NCI-H2081 (cell line): ENCODE measurements around the gene DNAJC5G.
A peak's percentile ranks its signal among the peaks of the same experiment; 100 is the strongest.
"Not testable (repeated sequence)": the region's sequence is repeated elsewhere in the genome, so short reads cannot be mapped to it uniquely, and the experiment has no call there.

Experiments
- DNase-seq, 2 experiments: peaks; one replicate each; lab custom pipeline; 2025; lab: John Stamatoyannopoulos, UW

Gene DNAJC5G

DNA sequence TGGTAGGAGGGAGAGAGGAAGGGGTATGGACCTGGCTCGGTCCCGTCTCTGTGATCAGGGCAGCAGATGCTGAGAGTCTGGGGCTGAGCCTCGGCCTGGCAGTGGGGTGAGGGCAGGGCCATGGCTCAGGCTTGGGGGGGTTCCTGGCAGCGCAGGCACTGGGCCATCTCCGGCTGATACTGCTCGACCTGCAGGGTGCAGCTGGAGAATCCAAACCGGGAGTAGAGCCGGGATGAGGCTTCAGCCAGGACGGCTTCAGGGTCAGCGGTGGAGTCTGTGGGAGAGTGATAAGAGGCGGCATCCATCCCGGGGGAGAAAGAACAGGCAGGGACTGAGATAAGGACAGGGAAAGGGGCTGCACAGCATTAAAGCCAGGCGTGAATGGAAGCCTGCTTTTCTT, 20.0 kb upstream of the DNAJC5G start:
- no peak for DNase-seq

DNA sequence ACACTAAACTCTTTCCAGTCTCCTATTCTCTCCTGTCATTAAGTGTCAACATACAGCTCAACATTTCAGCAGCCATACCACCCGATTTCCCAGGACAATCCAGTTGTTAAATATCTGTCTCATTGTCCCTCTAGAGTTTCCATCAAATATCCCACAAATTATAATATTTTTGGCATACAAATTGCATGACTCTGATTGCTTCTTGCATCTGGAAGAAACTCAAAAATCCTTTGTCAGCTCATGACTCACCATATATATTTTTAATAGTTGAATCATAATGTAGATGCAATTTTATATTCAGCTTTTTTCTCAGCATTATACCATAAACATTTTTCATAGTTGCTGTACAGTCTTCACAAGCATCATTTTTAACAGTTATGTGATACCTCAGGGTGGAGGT, 19.6 kb upstream of the DNAJC5G start:
- no peak for DNase-seq

- DNase-seq = no peak
Measured at GRCh38 chr2:27256855-27257454, 18.3 kb upstream of the DNAJC5G start.

DNA sequence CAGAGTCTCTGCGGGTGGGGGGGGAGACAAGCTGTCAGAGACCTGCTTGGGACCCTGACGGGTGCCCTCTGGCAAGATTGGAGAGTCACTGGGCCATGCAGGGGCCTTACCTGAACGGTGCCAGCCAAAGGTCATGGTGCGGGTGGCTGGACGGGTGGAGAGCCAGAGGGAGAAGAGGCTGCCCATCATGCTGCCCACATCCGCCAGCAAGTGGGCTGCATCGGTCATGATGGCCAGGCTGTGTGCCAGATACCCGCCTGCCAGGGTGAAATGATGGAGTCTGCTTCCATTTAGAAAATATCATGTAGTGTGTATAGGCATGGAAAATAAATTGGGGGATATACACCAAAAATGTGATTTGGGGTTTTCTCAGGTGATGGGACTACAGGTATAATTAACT, 17.2 kb upstream of the DNAJC5G start:
- DNase-seq = no peak

DNA sequence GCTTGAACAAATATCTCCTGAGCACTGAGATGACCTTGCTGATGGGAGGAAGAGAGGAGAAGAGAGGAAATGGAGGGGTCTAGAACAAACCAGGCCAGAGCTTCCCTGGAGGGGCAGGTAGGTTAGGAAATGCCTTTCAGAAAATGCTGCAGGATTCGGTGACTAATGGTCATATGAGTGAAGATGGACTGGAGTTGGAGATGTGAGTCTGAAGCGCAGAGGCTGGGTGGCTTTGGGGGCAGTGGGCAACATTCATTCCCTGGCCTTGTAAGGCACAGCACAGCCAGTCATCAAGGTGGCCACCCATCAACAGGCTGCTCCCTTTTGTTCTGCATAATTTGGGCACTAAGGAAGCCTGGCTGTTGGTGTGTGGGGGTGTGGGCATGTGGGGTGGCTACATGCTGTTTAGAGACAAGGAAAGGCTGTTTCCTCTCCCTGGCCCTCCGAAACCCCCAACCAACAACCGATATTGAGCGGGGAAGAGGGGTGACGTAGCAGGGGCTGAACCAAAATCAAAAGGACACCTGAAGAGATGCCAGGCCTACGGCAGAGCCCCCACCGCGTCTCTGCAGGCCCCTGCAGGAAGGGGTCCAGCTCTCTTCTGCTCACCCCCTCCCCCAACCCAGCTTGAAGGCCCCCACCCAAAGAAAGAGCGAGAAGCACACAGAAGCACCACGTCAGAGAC, 13.8 kb upstream of the DNAJC5G start:
- no peak for DNase-seq

- no peak for DNase-seq
Measured at GRCh38 chr2:27261926-27262298, 13.3 kb upstream of the DNAJC5G start.

DNA sequence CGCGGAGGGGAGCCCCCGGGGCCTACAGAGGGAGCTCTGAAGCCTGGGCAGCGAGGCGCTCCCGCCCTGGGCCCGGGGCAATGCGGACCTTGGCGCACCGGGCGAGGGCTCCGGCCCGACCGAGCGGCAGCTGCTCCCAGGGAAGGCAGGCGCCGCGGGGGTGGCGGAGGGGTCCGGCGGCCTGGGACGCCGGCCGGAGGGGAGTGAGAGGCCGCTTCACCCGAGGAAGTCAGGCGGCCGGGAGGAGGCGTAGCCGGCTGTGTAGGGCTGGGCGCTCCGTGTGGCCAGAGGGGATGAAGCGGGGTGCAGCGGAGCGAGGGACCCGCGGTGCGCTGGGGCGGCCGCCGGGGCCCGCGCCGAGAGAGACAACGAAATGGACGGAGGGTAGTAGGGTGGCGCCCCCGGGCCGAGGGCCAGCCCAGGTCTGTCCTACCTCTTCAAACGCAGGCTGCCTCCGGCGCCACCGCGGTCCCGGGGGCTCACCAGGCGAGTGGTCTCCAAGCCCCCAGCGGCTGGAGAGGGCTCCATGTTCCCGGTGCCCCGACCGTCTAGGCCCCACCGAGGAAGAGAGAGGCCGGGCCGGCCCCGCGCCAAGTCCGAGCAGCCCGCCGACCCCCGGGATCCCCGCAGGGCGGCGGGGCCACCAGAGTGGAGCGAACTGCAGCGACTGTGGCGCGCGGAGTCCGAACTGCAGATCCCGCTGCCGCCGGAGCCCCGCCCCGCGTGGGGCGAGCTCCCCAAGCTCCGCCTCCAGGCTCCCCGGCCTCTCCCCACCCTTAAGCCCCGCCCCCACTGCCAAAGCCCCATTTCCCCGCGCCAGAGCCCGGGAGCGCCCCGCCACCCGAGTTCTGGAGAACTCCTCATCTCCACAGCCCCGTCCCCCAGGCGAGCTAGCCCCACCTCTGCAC, 12.6 kb upstream of the DNAJC5G start, which contains the start of gene SLC30A3:
Gene SLC30A3, minus strand, starts transcription at position 669 of the 908 bp plus-strand sequence. Its CDS starts 141 bp downstream, at position 528.
- no peak for DNase-seq

DNA sequence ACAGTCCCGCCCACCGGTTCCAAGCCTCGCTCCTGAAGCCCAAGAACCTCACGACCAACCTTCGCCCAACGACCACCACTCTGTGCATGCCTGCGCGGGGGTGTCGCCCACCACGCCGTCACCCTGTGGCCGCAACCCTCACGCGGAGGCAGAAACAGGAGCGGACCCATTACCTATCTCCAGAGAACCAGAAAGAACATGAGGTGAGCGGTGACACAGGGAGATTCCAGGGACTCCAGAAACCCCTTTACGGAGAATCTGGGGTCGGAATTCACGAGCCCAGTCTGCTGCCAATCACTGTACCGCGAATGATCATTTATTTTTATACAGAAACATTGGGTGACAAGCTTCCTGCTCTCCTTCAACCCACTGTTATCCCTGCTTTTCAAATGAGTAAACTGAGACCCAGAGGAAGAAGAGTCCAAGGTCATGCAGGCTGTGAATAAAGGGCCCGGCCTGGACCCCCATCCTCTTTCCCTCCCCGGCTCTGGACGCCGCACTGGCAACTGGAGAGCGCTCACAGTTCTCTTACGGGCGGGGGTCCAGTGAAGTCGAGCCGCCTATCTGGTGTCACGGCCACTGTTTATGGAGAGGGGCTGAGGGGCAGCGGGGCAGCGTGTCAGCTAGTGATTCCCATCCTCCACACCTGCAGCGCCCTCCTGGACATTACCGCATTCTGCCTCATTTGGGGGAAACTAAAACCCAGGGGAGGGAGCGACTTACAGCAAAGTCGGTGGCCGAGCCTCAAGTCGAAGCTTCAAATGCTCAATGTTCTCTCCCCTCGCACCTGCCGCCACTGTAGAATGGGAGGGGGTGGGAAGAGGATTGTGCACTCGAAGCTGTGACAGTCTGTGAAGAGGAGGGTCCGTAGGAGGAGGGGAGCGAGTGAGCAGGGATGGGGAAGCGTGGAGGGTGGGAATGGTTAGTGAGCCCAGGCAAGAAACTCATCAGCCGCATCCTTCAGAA, 11.7 kb upstream of the DNAJC5G start:
- no peak for DNase-seq

DNA sequence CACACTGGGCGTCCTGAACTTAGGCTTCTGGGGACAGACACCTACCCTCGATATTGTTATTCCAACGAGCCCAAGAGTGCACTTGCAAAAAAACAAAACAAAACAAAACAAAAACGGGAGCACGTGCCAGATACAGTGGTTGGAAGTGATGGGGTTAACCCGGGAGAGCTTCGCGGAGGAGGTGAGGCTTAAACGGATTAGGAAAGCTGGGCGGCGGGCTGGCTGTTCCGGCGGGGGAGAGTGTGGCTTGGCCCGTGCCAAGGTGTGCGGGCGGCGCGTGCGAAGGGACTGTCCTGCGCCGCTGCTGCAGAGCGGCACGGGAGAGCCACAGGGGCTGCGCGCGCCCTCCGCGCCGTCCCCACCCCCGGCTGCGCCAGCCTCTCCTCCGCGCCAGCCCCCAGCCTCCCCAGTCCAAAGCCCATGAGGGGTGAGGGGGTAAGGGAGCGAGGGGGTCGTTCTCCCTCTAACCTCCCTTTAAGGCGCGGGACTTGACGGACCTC, 10.9 kb upstream of the DNAJC5G start:
- DNase-seq = peak; percentile 13 to 38

GRCh38 chr2:27264753-27265535, 10.3 kb upstream of the DNAJC5G start:
- peak; percentile 72 to 82 for DNase-seq

DNA sequence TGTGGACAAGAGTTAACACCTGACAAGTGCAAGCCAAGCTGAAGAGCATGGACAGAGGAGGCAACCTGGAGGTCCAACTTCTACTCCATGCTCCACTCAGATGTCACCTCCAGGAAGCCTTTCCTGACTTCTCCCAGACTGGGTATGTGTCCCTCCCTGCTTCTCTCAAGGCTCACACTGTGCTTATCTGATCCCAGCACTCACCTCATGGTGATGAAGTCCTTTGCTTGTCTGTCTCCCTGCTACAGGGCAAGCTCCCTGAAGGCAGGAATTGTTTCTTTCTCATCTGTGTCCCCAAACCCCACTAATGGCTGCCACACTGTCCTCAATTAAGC, 9.7 kb upstream of the DNAJC5G start:
- DNase-seq = no peak

DNA sequence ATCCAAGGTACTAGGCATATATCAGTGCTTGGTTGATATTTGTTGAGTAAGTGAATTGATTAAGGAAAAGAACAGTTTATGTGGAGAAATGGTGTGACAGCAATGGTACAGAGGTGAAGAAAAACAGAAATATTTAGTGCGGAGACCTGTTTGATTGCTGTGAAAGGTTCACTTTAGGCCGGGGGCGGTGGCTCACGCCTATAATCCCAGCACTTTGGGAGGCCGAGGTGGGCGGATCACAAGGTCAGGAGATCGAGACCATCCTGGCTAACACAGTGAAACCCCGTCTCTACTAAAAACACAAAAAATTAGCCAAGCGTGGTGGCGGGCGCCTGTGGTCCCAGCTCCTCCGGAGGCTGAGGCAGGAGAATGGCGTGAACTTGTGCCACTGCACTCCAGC, 6.9 kb upstream of the DNAJC5G start:
- DNase-seq = not testable (repeated sequence)

DNA sequence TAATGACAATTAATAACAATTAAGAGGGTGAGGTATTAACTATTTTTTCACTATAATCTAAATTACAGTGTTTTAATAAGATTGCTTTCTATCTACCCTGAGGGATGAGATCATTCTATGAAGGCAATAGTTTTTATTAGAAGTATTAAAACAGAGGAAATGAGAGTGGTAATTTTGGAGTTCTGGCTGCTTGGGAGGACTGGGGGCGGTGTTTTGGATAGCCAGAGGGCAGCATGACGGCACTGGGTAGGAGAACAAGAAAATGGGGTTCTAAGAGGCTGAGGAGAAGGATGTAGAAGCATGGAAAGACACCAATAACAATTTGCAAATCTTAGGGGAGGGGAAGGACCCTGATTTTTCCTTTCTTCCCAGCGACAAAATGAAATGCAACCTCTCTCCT, 5.1 kb upstream of the DNAJC5G start:
- DNase-seq = no peak

DNA sequence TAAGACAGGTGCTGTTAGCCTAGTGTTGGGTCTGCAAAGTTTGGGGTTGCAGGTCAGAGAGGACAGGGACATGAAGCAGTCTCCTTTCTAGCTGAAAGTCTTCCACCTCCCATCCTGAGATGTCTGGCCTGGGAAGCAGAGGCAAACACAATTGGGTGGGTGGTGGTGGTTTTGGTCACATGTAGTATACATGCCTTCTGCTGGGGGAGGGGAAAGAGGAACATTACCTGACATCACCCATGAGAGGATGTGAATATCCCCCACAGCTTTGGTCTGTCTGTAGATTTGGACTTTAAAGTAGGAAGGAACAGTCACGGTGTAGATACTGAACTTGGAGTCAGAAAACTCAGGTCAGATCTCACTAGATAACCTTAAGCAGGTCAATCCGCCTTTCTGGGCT, 4.6 kb upstream of the DNAJC5G start:
- no peak for DNase-seq

DNA sequence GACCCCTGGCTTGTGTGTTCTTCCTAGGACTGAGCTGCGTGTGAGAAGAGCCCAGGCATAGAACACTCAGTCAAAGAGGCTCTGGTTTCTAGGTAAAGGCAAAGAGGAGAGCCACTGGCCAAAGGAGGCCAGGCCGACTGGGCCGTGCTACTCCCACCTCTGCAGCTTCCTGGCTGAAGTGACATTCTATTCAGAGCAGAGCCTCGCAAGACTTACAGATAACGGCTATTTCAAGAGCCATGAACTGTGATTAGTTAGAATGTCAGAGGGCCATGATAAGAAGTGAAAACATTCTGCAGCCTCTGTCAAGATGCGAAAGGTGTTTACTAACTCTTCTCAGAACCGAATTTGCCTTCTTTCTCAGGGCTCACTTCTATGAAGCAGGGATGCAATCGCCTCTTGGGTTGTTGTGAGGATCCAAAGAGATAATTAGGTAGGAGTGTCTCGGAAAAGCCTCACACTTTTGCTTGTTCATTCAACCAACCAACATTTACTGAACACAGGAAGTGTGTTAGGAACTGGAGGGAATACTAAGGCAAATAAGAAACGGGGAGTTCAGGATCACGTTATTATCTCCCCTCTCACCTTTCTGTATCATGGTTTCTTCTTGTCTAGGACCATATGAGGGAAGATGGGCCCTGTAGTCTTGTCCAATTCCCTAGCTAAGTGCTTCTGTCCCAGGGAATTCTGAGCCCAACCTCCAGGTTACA, 3.4 kb upstream of the DNAJC5G start:
- no peak for DNase-seq

- not testable (repeated sequence) for DNase-seq
Measured at GRCh38 chr2:27272537-27273522, 2.4 kb upstream of the DNAJC5G start.

DNA sequence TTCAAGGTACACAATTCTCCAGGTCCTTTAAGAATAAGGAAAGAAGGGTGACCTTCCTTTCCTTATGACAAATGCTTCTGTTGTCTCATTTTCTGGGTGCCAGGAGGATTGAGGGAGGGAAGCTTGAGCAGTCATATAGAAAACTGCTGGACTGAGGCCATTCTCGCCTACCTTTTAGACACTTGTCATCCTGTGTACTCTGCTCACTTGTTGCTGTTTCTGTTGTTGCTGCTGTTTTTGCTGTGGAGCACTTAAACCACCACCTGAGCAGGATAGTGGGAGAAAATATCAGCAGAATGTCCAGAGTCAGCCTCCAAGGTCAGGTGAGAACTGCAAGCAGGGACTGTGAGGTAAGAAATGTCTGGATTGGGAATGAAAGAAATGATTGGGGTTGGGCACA, 2.8 kb downstream of the DNAJC5G start:
- no peak for DNase-seq

GRCh38 chr2:27280826-27281225, 5.6 kb downstream of the DNAJC5G start:
- no peak for DNase-seq

DNA sequence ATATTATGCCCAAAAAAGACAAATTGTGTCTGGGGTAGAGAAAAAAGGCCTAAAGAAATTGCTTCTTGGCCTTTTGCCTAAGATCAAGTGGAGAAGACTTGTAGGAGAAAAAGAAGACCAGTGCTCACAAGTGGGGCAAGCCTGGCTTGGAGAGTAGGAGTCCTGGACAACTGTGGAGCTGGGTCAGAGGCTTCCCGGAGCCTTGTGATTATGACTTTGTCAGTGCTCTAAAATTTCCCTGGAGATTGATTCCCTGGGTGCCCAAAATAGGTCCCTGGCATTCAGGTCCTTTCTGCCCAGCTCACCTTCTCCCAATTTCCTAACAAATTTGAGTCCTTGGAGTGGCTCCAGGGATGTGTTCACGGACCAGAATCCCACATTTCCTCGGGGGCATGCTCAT, 6.2 kb downstream of the DNAJC5G start:
- DNase-seq = no peak
